GM18499 (cell line): ENCODE measurements around the gene FAM53B.

Experiments used
- ATAC-seq: cut with Tn5 transposase; IDR thresholded peaks from one replicate; pipeline ENCODE4 v1.9.1; 2021; ENCODE audit warnings: moderate number of reproducible peaks; ENCODE audit not compliant: insufficient read depth, unreplicated experiment

Gene FAM53B

DNA sequence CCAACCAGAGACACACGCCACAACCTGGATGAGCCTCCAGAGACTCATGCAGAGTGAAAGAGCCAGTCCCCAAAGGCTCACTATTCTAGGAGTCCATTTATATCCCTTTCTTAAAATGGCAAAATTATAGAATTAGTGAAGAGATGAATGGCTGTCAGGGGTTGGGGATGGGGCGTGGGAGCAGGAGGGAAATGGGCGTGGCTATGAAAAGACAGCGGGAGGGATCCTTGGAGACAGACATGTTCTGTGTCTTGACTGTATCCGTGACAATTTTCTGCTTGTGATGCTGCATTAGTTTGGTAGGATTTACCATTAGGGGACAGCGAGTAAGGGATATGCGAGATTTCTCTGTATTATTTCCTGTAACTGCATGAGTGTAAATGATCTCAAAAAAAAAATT, 33.0 kb downstream of the FAM53B start:
- no peak for ATAC-seq

DNA sequence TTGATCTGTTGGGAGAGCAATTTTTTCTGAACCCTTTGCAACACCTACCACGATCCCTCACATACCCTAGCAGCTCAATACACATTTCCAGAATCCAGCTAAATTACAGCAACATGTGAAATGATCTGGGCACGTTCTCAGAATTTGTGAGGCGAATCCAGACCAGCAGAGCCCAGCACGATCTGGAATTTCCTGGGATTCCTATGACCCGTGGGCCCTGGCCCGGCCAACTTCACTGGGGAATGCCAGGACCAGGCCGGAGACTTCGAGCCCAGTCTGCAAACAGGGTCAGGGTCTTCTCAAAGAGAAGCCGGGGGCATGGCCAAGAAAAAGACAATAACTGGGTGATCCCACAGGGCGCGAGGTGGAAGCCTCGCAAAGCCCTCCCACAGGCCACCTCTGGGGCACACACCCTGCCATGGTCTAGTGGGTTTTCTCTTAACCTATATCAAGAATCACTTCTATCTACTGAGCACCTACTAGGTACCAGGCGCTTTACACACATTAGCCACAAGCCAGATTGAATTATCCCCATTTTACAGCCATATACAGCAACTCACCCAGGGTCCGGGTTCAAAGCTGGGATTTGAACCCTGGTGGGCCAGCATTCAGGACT, 33.8 kb downstream of the FAM53B start:
- no peak for ATAC-seq

DNA sequence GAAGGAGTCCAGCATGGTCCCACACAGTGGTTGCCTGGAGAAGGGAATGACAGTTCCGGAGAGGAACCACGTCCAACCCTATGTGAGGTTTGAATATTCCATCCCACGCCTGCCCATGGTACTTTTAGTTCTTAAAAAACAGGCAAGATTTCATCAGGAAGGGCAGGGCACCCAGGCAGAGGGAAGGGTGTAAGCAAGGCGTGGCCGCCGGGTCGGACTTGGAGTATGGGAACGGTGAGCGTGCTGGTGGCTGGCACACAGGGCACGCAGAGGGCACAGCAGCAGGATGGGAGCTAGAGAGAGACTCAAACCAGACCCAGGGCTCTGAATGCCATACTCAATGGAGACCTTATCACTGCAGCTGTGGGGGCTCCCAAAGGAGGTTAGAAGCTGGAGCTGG, 34.3 kb downstream of the FAM53B start:
- ATAC-seq = no peak

DNA sequence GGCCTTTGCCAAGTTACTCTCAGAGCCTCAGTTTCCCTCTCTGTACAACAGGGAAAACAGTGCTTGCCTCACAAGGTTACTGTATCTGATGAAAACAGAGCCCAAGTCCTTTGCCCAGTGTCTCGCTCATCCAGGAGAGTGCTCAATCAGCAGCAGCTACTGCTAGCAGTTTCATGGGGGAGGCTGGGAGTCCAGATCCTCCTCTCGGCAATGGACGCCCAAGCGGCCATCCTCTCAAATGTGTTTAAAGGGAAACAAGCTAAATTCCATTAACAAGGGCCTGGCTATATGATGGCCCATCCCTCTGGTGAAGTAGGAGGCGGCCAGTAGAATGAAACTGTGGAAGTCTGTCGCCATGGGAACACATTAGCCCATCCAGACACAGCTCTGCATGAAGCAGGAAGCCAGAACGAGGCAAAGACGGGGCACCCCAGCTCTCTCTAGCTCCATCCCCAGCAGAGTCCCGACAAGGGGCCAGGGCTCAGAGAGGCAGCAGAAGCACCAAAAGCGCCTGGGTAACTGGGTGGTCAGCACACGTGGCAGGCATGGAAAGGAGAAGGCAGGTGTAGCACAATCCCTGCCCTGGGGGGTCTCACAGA, 35.2 kb downstream of the FAM53B start:
- ATAC-seq = no peak

DNA sequence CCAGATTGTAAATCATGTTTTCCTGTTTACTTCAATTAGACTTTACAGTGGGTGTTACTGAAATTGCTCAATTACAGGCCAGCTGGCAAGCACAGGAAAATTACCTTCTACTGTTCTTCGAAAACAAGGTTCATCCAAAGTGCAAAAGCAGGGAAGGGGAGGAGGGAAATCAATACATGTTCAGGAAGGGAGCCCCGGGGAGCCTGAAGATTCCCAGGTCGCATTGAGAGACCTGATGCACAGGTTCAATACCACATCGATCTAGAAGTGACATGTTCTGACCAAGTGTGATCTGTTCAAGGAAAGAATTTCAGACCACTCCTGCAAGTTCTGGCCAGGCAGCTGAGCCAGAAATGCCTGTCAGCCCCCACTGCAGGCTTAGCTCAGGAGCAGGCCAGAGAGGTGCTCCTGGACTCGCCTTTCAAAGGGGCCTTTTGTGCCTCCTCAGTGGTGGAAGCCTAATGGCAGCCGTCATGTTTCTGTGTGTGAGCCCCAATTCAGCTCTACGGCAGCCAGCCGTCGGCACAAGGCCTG, 35.9 kb downstream of the FAM53B start:
- ATAC-seq = no peak

DNA sequence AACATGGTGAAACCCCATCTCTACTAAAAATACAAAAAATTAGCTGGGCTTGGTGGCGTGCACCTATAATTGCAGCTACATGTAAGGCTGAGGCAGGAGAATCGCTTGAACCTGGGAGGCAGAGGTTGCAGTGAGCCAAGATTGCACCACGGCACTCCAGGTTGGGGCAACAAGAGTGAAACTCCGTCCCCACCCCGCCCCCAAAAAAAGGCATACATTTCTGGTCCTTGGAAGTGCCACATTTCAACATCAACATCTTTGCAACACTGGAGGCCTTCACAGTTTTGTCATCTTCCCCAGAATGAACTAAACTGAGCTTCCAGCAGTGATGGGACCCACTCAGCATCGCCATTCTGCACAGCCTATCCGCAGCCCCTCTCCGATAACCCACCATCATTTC, 36.6 kb downstream of the FAM53B start:
- no peak for ATAC-seq

DNA sequence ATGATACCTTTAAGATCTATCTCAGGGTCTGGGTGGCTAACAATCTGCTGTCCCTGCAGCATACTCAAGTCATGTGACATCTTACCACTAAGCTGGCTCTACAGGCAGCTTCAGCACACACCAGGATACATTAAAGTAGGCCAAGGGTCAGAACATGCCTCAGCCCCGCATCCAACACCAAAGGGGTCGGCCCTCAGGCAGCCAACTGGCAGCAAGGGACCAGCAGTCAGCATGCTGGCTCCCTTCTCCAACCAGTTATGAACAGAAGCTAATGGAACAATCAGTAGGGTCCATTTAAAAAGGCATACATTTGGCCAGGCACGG, 37.1 kb downstream of the FAM53B start:
- no peak for ATAC-seq

DNA sequence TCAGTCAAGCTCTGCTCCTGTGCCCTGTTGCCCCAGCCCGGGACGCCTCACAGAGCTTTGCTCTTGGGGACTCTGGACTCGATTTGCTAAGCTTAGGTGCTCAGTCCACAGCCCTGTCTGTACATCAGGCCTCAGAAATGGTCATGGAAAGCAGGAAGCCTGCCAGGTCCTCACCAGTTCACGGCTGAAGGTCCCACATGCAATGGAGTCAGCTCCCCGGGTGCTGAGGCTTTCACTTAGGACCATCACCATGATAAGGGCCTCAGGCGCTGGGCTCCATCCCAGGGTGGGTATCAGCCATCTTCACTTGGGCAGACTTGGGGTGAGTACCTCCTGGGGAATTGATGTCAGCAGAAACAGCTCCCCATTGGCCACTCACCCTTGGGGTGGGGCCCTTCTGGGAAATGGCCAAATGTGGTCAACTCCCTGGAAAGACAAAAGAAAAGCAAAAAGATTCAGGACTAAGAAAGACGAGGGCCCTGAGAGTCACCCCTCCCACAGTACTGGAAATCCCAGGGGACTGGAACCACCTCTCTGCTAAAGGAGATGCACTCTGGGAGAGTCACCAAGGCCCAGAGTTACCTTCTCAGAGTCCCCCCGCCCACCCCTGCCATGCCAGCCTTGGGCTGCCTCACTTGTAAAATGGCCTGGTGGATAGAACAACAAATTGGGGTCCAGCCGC, 37.6 kb downstream of the FAM53B start:
- ATAC-seq = no peak

DNA sequence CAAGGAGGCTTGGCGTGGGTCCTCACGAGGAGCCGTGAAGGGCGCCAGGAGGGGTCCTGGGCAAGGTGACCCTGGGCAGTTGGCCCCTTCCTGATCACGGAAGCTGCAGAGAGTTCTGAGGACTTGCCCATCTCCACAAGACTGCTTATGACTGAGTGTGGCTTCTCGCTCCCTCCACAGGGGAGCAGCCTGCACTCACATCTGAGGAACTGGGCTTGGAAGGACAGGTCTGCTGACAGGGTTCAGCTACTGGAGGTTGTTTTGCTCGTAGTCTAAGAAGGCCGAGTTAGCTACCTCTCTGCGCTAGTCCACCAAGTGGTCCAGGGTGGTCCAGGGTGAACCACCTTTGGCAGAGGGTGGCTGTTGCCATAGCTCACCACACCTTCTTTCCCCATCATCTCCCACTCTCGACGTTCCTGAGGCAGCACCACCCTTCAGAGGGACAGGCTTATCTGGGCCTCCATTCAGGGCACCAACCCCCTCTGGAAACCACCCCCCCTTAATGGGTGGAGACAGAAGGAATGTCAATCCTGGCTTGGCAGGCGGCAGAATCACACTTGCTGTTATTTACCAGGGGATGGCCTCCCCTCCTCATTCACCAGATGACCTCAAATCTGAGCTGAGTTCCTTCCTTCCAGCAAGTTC, 38.2 kb downstream of the FAM53B start:
- no peak for ATAC-seq

DNA sequence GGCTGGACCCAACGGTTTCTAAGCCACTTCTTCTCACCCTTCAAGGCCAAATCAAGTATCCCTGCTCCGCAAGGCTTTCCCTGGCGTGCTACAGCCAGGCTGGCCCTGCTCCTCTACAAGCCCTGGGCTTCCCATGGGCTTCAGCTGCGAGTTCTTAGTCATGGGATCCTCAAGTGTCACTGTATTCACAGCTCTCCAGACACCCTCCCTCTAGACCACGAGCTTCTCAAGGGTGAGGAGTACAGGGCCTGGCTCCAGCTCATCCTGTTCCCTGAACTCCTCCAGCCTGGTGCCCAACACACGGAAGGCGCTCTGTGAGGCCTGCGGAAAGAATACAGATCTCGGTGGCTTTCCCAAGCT, 38.8 kb downstream of the FAM53B start:
- ATAC-seq = no peak

DNA sequence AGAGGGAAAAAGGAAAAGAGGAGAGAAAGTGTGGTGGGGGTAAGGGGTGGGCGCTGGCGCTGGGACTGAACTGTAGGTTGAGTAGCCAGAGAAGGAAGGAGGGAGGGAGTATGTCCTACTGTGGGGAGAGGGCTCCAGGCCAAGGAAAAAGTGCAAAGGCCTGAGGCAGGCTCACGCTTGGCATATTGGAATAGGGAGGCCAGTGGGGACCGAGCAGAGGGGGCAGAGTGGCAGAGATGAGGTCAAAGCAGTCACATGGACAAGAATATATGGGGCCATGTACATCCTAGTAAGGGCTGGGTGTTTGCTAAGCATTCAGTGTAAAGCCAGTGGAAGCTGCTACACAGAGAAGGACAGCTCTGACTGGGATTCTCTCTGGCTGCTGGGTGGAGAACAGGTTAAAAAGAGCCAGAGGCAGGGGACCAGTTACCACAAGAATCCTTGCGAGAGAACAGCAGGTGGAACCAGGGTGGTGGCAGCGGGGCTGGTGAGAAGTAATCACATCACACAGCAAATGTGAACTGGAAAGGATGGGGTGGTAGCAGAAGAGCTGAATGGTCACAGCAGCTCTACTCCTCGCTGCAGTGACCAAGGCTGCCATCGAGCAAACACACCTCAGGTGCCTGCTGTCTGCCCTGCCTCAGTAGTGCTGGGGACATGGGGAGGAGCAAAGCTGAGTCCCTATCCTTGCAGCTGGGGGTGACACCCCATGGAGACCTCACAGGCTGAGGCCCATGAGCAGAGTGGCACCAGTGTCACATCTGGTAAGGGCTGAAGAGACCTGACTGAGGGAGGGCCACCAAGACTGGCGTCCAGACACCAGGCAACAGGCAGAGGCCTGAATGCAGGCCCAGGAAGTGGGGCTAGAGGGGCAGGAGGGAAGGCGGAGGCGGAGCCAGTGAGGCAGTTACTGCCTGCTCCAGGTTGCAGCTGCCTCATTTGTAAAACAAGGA, 39.5 kb downstream of the FAM53B start:
- ATAC-seq = no peak

DNA sequence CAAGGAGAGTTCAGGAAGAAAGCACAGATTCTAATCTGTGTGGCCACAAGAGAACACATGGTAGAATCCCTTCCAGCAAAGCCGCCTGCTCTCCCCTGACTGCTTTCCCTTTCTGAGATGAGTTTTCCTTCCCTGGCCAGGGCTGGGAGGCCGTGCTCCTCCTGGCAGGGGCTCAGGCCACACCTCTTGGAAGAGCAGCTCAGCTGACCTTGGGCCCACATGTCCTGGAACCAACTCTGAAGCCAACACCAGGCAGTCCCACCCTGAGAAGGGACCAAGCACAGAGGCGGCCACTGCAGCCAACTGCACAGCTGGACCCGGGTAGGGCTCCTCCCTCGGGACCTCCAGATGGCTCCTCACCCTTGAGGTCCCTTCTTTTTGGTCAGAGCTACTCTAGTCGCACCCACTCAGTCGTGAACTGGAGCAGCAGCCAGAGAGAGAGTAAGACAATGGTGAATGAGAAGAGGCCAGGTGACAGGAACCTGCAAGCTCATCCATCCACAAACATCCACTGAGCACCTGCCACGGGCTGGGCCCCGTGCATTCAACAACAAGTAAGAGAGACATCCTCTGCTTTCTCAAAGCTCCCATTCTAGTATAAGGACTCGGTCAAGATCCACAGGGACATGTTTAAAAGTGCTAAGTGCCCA, 40.3 kb downstream of the FAM53B start:
- no peak for ATAC-seq

DNA sequence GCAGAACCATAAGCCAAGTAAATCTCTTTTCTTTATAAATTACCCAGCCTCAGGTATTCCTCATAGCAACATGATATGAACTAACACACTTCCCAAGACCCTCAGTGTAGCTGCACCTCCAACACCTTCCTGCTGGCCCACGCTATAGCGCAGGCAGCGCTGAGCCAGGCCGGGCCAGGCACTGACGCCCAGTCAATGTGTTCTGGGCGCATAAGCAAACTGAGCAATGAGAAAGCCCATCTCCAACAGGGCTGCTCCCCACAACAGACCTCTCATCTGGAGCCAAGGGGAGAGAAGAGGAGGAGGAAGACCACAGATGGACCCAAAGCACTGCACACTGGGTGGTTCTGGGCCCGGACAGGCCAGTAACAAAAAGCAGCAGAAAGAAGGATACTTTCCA, 40.8 kb downstream of the FAM53B start:
- ATAC-seq = no peak

DNA sequence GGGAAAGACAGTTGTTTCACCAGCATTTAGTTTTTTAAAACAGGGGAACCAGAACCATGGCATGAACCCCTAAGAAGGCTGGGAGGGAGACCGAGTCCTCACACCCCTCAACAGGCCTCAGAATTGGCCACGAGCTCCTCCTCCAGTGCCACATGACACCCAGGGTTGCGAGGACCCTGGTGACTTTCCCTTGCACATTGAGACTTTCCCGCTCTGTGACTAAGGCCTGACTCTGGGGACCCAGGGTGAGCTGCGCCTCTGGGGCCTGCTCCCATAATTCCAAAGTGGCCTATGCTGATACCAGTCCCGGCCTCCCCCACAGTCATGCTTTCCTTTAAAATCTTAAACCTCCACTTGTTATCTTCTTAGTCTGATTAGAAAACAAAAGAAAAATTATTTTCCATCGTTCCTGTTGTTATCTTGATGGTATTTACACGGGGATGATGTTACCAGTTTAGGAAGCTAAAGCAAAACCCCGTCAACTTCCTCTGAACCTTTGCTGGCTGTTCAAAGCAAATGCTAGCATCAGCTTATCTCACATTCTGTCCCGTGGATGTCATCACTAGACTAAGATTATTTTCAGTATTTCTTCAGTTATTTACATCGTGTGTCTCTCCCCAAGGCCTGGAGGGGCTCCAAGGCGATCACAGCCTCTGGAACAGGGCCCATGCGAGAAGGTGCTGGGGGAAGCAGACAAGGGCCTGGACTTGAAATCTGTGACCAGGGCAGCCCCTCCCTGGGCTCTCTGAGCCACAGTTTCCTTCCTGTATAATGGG, 42.1 kb downstream of the FAM53B start:
- ATAC-seq = no peak

DNA sequence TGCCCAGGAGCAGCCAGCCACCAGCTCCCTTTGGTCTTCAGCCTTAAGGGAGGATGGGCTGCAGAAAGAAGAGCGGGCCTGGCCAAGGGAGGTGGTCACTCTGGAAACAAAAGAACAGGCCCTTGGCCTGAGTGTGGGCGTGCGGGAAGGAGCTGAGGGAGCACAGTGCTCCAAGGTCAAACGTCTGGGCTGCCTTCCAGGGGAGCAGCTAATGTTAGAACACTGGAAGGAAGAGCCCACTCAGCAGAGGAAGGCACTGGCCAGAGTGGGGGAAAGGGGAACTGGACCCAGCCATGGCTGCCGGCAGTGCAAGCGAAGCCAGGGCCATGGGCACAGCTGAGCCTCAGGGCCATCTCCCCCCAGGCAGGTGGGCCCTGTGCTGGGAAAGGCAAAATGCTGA, 42.7 kb downstream of the FAM53B start:
- ATAC-seq = no peak

DNA sequence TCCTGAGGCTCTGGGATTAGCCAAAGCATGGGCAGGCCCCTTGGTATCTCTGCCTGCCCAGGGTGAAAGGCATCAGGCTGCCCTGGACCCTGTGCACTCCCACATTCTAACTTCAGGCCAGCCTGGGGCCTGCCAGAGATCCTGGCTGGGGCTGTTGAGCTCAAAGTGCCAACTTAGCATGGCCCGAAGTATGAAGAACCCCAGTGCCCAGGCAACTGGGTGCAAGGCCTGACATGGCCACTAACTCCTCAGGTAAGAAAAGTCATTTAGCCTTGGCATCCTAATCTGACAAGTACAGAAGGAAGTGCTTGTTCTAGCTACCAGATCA, 43.2 kb downstream of the FAM53B start:
- ATAC-seq = no peak

DNA sequence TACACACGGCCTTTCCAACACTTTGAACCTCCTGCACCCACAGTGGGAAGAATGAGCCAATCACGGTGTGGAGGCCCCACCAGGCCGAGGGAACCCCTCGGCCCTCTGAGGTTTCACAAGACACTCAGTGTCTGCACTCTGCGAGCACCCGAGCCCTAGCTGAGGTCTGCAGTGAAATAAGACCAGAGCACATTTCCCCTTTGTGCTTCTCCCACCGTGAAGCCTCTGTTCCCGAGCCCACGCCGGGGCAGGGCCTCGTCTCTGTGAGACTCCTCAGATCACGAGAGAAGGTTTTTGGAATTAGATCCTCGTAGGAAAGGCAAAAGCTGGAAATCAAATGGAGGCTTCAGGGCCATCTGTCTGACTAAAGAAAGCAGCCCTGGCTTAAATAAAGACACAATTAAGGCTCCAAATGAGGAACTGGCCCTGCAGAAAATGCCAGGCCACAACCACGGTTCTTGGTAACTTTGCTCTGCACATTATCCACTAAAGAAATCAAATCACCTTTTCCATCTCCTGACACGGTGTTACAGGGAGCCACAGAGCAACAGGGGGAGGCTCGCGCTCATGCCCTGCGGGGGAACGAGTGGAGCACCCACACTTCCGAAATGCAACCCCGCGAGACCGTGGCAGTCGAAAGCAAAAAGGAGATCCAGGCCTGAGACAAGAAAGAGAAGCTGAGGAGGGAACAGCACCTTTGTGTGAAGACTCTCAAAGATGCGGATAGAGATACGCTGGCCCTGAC, 43.7 kb downstream of the FAM53B start:
- no peak for ATAC-seq

DNA sequence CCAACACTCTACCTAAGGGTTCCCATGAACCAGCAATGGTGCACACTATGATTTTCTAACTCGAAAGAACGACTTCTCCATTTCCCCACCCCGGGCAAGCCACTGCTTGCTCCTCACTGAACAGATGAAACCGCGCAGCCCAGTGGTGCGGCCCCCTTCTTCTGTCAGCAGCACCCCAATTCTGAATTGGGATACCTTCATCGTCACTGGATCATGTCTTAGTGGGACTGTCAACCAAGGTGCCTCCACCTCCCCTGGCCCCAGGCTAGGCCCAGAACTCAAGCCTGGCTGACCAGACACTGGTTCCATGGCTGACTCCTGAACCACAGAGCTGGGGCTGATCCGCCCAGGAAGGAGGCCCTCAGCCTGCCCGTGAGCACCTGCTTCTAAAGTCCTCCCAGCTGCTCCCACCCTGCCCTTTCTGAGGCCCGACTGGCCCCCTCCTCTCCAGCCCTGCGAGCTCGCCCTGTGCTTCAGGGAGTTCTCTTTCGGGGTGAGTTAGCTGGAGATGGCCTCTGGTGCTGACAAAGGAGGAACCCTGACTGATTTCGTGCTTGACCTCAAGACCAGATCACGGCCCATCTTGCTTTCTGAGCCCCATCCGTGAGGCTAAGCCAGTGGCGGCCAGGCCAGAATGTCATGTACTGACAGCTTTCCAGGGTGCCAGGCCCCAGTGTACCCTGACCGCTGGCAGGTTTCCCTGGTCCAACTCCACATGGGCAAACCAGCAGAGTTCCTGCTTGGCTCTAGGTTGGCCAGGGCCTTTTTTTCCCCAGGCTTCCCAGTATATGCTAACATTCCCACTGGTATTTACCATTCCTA, 44.5 kb downstream of the FAM53B start:
- no peak for ATAC-seq
